OCI-LY7 (cell line): ENCODE results near the gene COL18A1. TPM values are rescaled to one million over a fixed set of nuclear protein-coding genes. Genes with fewer than 3 reads are reported as not detected.

Source experiments
- BruUV-seq: library from RNA; stranded (reverse); fragments of 400-500 nt; replicated peaks from 2 replicates; lab custom pipeline; 2021; lab: Mats Ljungman, UMichigan
- CTCF ChIA-PET: fragments of 300-600 bp; sonication (Branson Sonifier 250); formaldehyde crosslinking; loops from one replicate; lab custom pipeline; 2022; ENCODE audit warnings: antibody characterized with exemption; ENCODE audit not compliant: unreplicated experiment; lab: Charles Lee
- POLR2A ChIA-PET: fragments of 300-600 bp; sonication (Branson Sonifier 250); formaldehyde crosslinking; loops from one replicate; lab custom pipeline; 2022; ENCODE audit warnings: antibody characterized with exemption; lab: Charles Lee
- DNase-seq: peaks from one replicate; pipeline ENCODE4 v3.0.0-alpha.2; 2015; ENCODE audit warnings: low spot score
- H2AFZ ChIP-seq: fragments of 200-600 bp; sonication (generic), shearing (Covaris generic); 2 replicates; pipeline ENCODE4 v1.6.1; 2014; ENCODE audit warnings: mild to moderate bottlenecking, antibody characterized with exemption, low read length, moderate library complexity
- H3K27ac ChIP-seq: fragments of 200-600 bp; sonication (generic); 2 replicates; pipeline ENCODE4 v1.5.1; 2014; ENCODE audit warnings: mixed run types, low read depth, mild to moderate bottlenecking, moderate library complexity, low read length, inconsistent platforms; ENCODE audit not compliant: poor library complexity, severe bottlenecking
- H3K36me3 ChIP-seq: fragments of 200-600 bp; sonication (generic); 2 replicates; pipeline ENCODE4 v1.6.1; 2014; ENCODE audit warnings: mild to moderate bottlenecking, antibody characterized with exemption, low read length, moderate library complexity, mixed read lengths; ENCODE audit not compliant: insufficient read depth
- H3K4me1 ChIP-seq: fragments of 200-600 bp; sonication (generic); 2 replicates; pipeline ENCODE4 v1.5.1; 2014; ENCODE audit warnings: mild to moderate bottlenecking, low read length; ENCODE audit not compliant: insufficient read depth, poor library complexity, severe bottlenecking
- H3K4me2 ChIP-seq: fragments of 200-600 bp; sonication (generic); 2 replicates; pipeline ENCODE4 v1.6.1; 2014; ENCODE audit warnings: mild to moderate bottlenecking, low read length
- H3K4me3 ChIP-seq: fragments of 200-600 bp; sonication (generic); 2 replicates; pipeline ENCODE4 v1.5.1; 2014; ENCODE audit warnings: mild to moderate bottlenecking, low read depth, low read length; ENCODE audit not compliant: poor library complexity, severe bottlenecking
- H3K79me2 ChIP-seq: fragments of 200-600 bp; sonication (generic); 2 replicates; pipeline ENCODE4 v1.6.1; 2016; ENCODE audit warnings: low read depth, mild to moderate bottlenecking, low read length, moderate library complexity, mixed read lengths; ENCODE audit not compliant: insufficient read depth
- H3K9me2 ChIP-seq: fragments of 200-600 bp; sonication (generic); 2 replicates; pipeline ENCODE4 v1.6.1; 2016; ENCODE audit warnings: mild to moderate bottlenecking, low read length, mixed read lengths; ENCODE audit not compliant: insufficient read depth
- H3K9me3 ChIP-seq: fragments of 200-600 bp; sonication (generic); 2 replicates; pipeline ENCODE4 v1.6.1; 2014; ENCODE audit warnings: mild to moderate bottlenecking, mixed run types, low read length, mixed read lengths
- H4K20me1 ChIP-seq: fragments of 200-600 bp; sonication (generic); 2 replicates; pipeline ENCODE4 v1.6.1; 2014; ENCODE audit warnings: mild to moderate bottlenecking, antibody characterized with exemption, low read length, moderate library complexity, mixed read lengths; ENCODE audit not compliant: insufficient read depth
- CTCF ChIP-seq: fragments of 200-600 bp; sonication (generic); conservative IDR thresholded peaks from 2 replicates; pipeline ENCODE4 v1.5.1; 2014; ENCODE audit warnings: mild to moderate bottlenecking, antibody characterized with exemption, low read length, moderate library complexity, mixed read lengths
- EZH2phosphoT487 ChIP-seq: fragments of 200-600 bp; sonication (generic); IDR thresholded peaks from 2 replicates; pipeline ENCODE4 v1.6.1; 2018; ENCODE audit warnings: low read depth, borderline replicate concordance, mild to moderate bottlenecking, mixed run types, antibody characterized with exemption, low read length, moderate library complexity, mixed read lengths
- intact Hi-C: fragments of 100-400 bp; cut with micrococcal nuclease; formaldehyde crosslinking; loops from one replicate; pipeline ENCODE4 v1.10.0; 2022; ENCODE audit not compliant: unreplicated experiment
- total RNA-seq, 2 experiments: library from RNA; depleted of rRNA in 1 of 2; stranded (reverse); fragments of >200 nt in 1 of 2; shearing (Covaris generic) in 1 of 2; gene quantifications; 2 replicates each; pipeline ENCODE4 v1.2.3, GENCODE V29; 2014 to 2022

COL18A1 gene
- total RNA-seq, 2 experiments from 2014 or later, result 0.23 to 7.4 TPM

GRCh38 chr21:45403133-45403824, 1.7 kb upstream of the COL18A1 start:
- POLR2A ChIA-PET, result no interaction called here
- no peak for DNase-seq
- H3K27ac ChIP-seq, result no peak overlapping the region
- BruUV-seq, result no TSS peak
- intact Hi-C loops, result no loop called here
- H3K9me3 ChIP-seq, result no peaks in the 10 kb centered on the region
- H3K36me3 ChIP-seq, result no peaks in the 10 kb centered on the region
- no peak overlapping the region for H3K4me2 ChIP-seq
- H2AFZ ChIP-seq, result no peak overlapping the region
- CTCF ChIA-PET, result no interaction called here
- no peaks in the 10 kb centered on the region for H4K20me1 ChIP-seq
- no peaks in the 10 kb centered on the region for H3K4me1 ChIP-seq
- TF ChIP-seq EZH2phosphoT487, result no peak
- TF ChIP-seq CTCF, result no peak
- no peaks in the 10 kb centered on the region for H3K79me2 ChIP-seq
- H3K4me3 ChIP-seq, result no peak overlapping the region
- H3K9me2 ChIP-seq, result no peaks in the 10 kb centered on the region

- CTCF ChIA-PET, result no interaction called here
- H4K20me1 ChIP-seq, result no peaks in the 10 kb centered on the region
- POLR2A ChIA-PET, result no interaction called here
- no peak overlapping the region for H3K4me2 ChIP-seq
- no peak overlapping the region for H2AFZ ChIP-seq
- H3K27ac ChIP-seq, result no peak overlapping the region
- no peaks in the 10 kb centered on the region for H3K79me2 ChIP-seq
- H3K9me3 ChIP-seq, result no peaks in the 10 kb centered on the region
- no peak overlapping the region for H3K4me3 ChIP-seq
- TF ChIP-seq CTCF (no peak), EZH2phosphoT487 (no peak)
- no peaks in the 10 kb centered on the region for H3K9me2 ChIP-seq
- H3K4me1 ChIP-seq, result no peaks in the 10 kb centered on the region
- intact Hi-C loops, result no loop called here
- no peaks in the 10 kb centered on the region for H3K36me3 ChIP-seq
- BruUV-seq, result no TSS peak
- no peak for DNase-seq
Measured at GRCh38 chr21:45403825-45404729, 888 bp upstream of the COL18A1 start.
